ENCODE results near the gene WIZ.

The WIZ gene

DNA sequence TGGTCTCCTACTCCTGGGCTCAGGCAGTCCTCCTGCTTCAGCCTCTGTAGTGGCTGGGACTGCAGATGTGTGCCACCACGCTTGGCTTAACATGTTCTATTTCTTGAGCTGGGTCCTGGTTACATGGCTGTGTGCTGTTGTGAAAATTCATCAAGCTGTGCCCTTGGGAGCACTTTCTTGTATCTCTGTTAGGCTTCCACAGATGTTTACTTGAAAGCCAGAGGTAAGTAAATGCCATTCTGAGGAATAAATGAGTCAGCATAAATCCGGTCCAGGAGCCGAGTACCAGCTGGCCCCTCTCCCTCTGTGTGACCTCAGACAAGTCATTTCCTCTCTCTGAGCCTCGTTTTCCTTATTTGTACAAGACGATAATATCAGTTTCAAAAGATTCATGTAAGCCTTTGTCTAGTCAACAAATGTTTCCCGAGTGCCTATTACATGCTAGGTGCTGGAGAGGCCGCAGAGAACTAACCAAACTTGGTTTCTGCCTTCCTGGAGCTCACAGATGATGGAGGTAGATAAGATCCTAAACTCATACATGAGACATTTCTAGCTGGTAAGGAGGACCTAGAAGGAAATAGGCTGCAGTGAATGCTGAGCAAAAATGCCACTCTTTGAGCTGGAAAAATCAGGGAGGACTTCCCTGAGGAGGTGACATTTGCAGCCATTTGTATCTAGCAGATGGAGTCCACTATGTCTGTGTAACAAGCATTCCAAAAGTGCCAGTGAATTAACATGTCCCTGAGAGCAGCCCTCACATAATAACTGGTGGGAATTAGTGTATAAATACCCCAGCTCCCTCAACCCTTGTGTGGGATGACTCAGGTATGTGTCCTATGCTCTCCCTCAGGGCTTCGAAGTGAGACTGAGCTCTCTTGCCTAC is 17.3 kb upstream of the WIZ start:
- H2AFZ ChIP-seq (ENCODE audit: low read length, unreplicated experiment) = no peak overlapping the region
- peak overlapping the region; percentile 49 for H3K27ac ChIP-seq (ENCODE audit: low read depth, low read length)
- H3K79me2 ChIP-seq (ENCODE audit: control insufficient read depth, insufficient read depth, low read length, unreplicated experiment) = no peaks in the 10 kb centered on the region
- H3K27me3 ChIP-seq (ENCODE audit: insufficient read depth, low read length) = peaks cover 12% of the 10 kb centered on the region; the same call in 1 of the 2 replicates
- no peaks in the 10 kb centered on the region for H3K36me3 ChIP-seq (ENCODE audit: insufficient read depth, low read length)
- no peak overlapping the region for H3K4me3 ChIP-seq (ENCODE audit: low read depth, low read length)
- H3K4me1 ChIP-seq (ENCODE audit: control insufficient read depth, insufficient read depth, low read length, unreplicated experiment) = peaks cover 3% of the 10 kb centered on the region

DNA sequence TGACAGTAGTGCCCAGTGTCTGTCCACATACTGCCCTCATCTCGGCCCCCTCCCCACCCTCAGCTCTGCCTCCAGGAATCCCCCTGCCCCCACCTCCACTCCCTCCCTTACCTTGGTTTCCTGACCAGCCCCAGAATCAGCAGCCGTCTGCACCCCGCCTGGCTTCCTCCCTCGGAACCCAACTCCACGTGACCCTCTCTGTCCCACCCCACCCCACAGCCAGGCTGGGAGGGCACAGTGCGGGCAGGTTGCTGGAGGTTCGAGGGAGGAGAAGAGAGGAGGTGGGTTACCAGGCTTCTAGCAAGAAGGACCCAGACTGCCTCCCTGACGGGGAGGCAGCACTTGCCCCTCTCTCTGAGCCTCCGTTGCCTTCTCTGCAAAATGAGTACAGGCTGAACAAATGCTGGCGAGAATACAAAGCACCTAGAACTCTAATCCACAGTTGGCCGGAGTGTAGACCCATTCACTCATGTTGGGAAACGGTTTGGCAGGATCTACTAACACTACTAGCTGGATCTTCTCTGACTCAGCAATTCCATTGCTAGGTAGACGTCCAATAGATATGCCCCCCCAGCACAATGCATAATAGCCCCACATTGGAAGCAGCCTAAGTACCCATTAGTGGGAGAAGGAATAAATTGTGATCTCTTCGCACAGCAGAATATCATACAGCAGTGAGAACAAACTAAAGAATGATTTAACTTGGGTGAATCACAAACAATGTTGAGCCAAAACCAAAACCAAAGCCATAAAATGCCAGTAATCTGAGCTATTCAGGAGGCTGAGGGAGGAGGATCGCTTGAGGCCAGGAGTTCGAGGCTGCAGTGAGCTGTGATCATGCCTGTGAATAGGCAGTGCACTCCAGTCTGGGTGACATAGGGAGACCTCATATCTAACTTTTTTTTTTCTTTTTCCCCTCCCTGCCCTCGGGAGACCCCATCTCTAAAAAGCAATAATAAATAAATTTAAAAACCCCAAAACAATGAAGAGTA is 14.9 kb upstream of the WIZ start, which contains the start of gene RASAL3:
RASAL3 (minus strand) TSS at position 151 of the 992 bp plus-strand sequence. CDS start 186 bp downstream, outside the sequence.
- Histone ChIP-seq H3K4me1 (ENCODE audit: control insufficient read depth, insufficient read depth, low read length, unreplicated experiment) (peaks cover 3% of the 10 kb centered on the region), H3K79me2 (ENCODE audit: control insufficient read depth, insufficient read depth, low read length, unreplicated experiment) (no peaks in the 10 kb centered on the region), H3K36me3 (ENCODE audit: insufficient read depth, low read length) (no peaks in the 10 kb centered on the region), H3K27ac (ENCODE audit: low read depth, low read length) (no peak within 1 kb of the TSS), H3K4me3 (ENCODE audit: low read depth, low read length) (no peak within 1 kb of the TSS), H3K27me3 (ENCODE audit: insufficient read depth, low read length) (peaks cover 9% of the 10 kb centered on the region; the same call in 1 of the 2 replicates), H2AFZ (ENCODE audit: low read length, unreplicated experiment) (no peak within 1 kb of the TSS)

DNA sequence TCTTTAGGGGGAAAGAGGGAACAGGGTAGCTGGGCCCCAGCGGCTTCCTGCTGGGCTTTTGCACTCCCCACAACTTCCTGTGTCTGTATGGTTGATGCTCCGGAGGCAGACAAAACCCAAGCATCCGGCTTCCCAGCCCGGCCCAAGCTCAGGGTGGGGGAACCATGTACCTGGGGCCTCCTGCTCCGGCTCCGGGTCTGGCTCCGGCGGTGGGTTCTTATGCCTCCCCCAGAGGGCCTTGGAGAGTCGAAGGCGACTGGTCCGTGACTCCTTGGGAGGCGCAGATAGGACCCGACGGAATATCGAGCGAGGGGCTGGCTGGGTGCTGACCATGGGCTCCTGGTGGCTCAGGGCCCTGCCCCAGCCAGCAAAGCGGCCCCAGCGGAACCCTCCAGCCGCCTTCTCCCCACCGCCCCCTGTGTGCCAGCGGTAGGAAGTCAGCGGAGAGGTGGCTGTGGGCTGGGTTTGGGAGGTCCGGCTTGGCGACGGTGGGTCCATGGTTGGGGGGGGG is 14.2 kb upstream of the WIZ start:
- Histone ChIP-seq H3K36me3 (ENCODE audit: insufficient read depth, low read length) (no peaks in the 10 kb centered on the region), H3K27me3 (ENCODE audit: insufficient read depth, low read length) (peaks cover 2% of the 10 kb centered on the region; the same call in 1 of the 2 replicates), H3K79me2 (ENCODE audit: control insufficient read depth, insufficient read depth, low read length, unreplicated experiment) (no peaks in the 10 kb centered on the region), H3K4me1 (ENCODE audit: control insufficient read depth, insufficient read depth, low read length, unreplicated experiment) (peaks cover 3% of the 10 kb centered on the region), H2AFZ (ENCODE audit: low read length, unreplicated experiment) (no peak overlapping the region), H3K4me3 (ENCODE audit: low read depth, low read length) (no peak overlapping the region), H3K27ac (ENCODE audit: low read depth, low read length) (no peak overlapping the region)

DNA sequence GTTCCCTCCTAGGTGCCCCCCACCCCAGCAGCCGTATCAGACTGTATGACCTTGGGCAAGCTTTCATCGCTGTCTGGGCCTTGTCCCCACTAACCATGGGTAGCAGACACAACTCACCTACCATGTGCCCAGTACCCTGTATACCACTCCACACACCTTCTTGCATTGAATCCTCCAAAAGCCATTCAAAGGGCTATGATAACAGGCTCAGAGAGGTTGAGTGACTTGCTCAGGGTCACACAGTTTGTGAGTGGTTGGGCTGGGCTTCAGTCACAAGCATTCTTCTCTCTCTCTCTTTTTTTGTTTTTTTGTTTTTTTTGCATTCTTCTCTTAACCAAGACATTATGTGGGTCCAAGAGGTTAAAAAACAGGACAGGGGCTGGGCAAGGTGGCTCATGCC is 11.9 kb upstream of the WIZ start:
- H2AFZ ChIP-seq (ENCODE audit: low read length, unreplicated experiment) = no peak overlapping the region
- H3K27me3 ChIP-seq (ENCODE audit: insufficient read depth, low read length) = peaks cover 14% of the 10 kb centered on the region
- no peaks in the 10 kb centered on the region for H3K79me2 ChIP-seq (ENCODE audit: control insufficient read depth, insufficient read depth, low read length, unreplicated experiment)
- H3K4me1 ChIP-seq (ENCODE audit: control insufficient read depth, insufficient read depth, low read length, unreplicated experiment) = peaks cover 1% of the 10 kb centered on the region
- H3K36me3 ChIP-seq (ENCODE audit: insufficient read depth, low read length) = no peaks in the 10 kb centered on the region
- H3K4me3 ChIP-seq (ENCODE audit: low read depth, low read length) = no peak overlapping the region
- H3K27ac ChIP-seq (ENCODE audit: low read depth, low read length) = no peak overlapping the region

DNA sequence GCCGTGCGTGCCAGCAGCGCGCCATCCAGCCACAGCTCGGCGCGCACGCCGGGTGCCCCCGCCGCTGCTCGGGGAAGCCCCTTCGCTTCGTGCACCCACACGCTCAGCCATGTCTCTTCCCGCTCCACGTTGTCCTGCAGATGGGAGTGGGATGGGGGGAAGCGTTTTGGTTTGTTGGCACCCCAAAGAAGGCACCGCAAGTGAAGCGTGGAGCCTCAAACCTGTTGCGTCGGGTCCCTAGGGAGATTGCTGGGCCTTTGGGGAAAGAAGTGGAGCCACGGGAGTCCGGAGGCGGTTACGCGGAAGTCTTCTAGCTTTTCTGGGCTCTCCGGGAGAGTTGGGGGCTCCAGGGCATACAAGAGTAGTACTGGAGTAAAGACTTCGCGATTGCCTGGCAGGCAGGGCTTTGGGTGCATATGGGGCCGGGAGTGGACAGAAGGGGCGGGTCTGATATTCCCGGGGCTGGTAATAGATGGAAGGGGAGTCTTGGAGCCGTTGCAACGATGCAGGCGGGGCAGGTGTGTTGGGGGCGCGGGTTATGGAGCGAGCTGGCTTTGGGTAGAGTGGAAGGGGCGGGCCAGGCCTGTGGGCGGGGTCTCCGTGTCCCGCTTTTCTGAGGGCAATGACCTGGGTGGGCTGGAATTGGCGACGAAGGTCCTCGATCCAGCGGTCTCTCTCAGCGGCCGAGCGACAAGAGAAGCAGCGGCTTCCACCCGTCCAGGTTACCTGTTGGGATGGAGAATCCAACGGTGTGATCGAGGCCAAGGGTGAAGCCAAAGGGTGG is 8.1 kb upstream of the WIZ start:
- Histone ChIP-seq H3K4me3 (ENCODE audit: low read depth, low read length) (0 out of 2 replicates have a peak overlapping the region, but pooled peaks have one; percentile 0), H2AFZ (ENCODE audit: low read length, unreplicated experiment) (no peak overlapping the region), H3K27me3 (ENCODE audit: insufficient read depth, low read length) (peaks cover 22% of the 10 kb centered on the region), H3K79me2 (ENCODE audit: control insufficient read depth, insufficient read depth, low read length, unreplicated experiment) (no peaks in the 10 kb centered on the region), H3K4me1 (ENCODE audit: control insufficient read depth, insufficient read depth, low read length, unreplicated experiment) (no peaks in the 10 kb centered on the region), H3K27ac (ENCODE audit: low read depth, low read length) (no peak overlapping the region), H3K36me3 (ENCODE audit: insufficient read depth, low read length) (no peaks in the 10 kb centered on the region)

DNA sequence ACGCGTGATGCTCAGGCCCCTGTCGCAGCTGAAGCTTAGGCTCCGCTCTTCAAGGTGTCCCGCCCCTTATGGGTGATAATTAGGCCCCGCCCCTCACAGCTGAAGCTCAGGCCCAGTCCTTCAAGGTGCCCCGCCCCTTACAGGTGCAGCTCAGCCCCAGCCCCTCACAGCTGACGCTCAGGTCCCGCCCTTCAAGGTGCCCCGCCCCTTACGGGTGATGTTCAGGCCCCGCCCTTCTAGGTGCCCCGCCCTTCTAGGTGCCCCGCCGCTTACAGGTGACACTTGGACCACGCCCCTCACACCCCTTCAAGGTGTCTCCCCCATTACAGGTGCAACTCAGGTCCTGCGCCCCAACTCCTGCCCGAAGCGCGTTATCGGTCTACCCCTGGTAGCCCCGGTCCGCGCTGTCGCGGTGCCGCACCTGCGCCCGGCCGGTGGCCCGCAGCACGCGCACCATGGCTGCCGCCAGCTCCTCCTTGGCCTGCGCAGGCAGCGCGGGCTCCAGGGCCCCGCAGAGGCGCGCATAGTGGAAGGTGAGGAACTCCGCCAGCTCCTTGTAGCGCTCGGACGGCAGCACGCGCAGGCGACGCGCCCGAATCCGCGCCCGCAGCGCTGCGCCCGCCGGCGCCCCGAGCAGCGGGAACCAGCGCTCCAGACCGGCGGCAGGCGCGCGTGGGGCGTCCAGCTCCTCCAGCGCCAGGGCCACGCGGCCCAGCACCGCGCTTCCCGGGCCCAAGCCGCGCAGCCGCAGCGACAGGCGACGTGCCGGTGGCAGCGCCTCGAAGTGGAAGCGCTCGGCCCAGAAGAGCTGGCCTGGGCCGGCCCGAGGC is 7.3 kb upstream of the WIZ start:
- Histone ChIP-seq H3K27me3 (ENCODE audit: insufficient read depth, low read length) (peaks cover 22% of the 10 kb centered on the region), H3K27ac (ENCODE audit: low read depth, low read length) (no peak overlapping the region), H3K36me3 (ENCODE audit: insufficient read depth, low read length) (no peaks in the 10 kb centered on the region), H2AFZ (ENCODE audit: low read length, unreplicated experiment) (no peak overlapping the region), H3K79me2 (ENCODE audit: control insufficient read depth, insufficient read depth, low read length, unreplicated experiment) (no peaks in the 10 kb centered on the region), H3K4me1 (ENCODE audit: control insufficient read depth, insufficient read depth, low read length, unreplicated experiment) (no peaks in the 10 kb centered on the region), H3K4me3 (ENCODE audit: low read depth, low read length) (peak overlapping the region; percentile 0; the same call in 1 of the 2 replicates)

DNA sequence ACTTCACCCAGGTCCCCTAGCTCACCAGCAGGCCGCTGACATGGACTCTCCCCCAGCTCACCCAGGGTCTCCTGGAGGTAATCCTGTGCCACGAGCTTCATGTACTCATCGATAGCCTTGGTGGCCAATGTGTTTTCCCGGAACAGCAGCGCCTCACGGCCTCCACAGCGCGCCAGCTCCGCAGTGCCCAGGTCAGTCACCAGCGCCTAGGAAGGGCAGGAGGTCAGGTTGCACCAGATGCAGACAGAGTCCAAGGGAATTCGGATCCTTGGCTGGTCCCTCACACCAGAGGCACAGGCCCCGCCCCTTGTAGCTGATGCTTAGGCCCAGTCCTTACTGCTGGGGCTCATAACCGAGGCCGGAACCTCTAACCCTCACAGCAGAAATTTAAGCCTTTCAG is 6.7 kb upstream of the WIZ start:
- Histone ChIP-seq H3K4me1 (ENCODE audit: control insufficient read depth, insufficient read depth, low read length, unreplicated experiment) (no peaks in the 10 kb centered on the region), H2AFZ (ENCODE audit: low read length, unreplicated experiment) (no peak overlapping the region), H3K27me3 (ENCODE audit: insufficient read depth, low read length) (peaks cover 22% of the 10 kb centered on the region), H3K36me3 (ENCODE audit: insufficient read depth, low read length) (no peaks in the 10 kb centered on the region), H3K27ac (ENCODE audit: low read depth, low read length) (no peak overlapping the region), H3K4me3 (ENCODE audit: low read depth, low read length) (no peak overlapping the region), H3K79me2 (ENCODE audit: control insufficient read depth, insufficient read depth, low read length, unreplicated experiment) (no peaks in the 10 kb centered on the region)

DNA sequence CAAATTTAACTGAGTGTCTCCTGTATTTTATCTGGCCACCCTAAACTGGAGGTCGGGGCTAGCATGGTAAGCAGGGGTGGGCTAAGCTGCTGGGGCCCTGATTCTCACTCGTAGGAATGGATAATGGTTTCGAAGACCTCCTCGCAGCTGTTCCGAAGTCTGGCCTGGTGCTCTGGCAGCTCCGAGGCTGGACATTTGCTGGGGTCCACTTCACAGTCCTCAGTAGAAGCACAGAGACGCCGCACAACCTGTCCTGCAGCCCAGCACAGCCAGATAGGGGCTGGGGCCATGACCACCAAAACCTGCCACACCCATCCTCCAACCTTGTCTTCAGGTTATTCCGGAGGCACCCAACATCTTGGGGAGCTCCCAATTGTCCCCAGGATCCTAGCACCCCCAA is 6.2 kb upstream of the WIZ start:
- no peaks in the 10 kb centered on the region for H3K36me3 ChIP-seq (ENCODE audit: insufficient read depth, low read length)
- H2AFZ ChIP-seq (ENCODE audit: low read length, unreplicated experiment) = no peak overlapping the region
- no peak overlapping the region for H3K4me3 ChIP-seq (ENCODE audit: low read depth, low read length)
- H3K4me1 ChIP-seq (ENCODE audit: control insufficient read depth, insufficient read depth, low read length, unreplicated experiment) = no peaks in the 10 kb centered on the region
- no peak overlapping the region for H3K27ac ChIP-seq (ENCODE audit: low read depth, low read length)
- no peaks in the 10 kb centered on the region for H3K79me2 ChIP-seq (ENCODE audit: control insufficient read depth, insufficient read depth, low read length, unreplicated experiment)
- H3K27me3 ChIP-seq (ENCODE audit: insufficient read depth, low read length) = peaks cover 22% of the 10 kb centered on the region
